ENCODE data around the gene SOCS3.

Gene SOCS3

GRCh38 chr17:78362671-78363070 lies 2.8 kb upstream of the SOCS3 start:
- H3K27me3 ChIP-seq (ENCODE audit: control insufficient read depth, low read length) = peaks cover 91% of the 10 kb centered on the region
- no peaks in the 10 kb centered on the region for H3K9me2 ChIP-seq (replicated peaks; ENCODE audit: control insufficient read depth, low read length)
- no peaks in the 10 kb centered on the region for H3K9me3 ChIP-seq (ENCODE audit: control insufficient read depth, insufficient read depth, low read length)
- H3F3A ChIP-seq (ENCODE audit: control insufficient read depth, insufficient read depth) = no peaks in the 10 kb centered on the region; the same call in 1 of the 2 replicates
- no peak overlapping the region for H3K4me3 ChIP-seq (ENCODE audit: low read length)
- no peak overlapping the region for H3K27ac ChIP-seq (ENCODE audit: low read depth, low read length)
- H3K36me3 ChIP-seq (ENCODE audit: control insufficient read depth, low read length) = no peaks in the 10 kb centered on the region
- no peaks in the 10 kb centered on the region for H3K79me2 ChIP-seq (ENCODE audit: control insufficient read depth, low read length)
- TF ChIP-seq EZH2phosphoT487 (IDR thresholded peaks at IDR 0.05; ENCODE audit: borderline replicate concordance, low read length) = no peak
- no peak for TF ChIP-seq CTCF (IDR thresholded peaks at IDR 0.05; ENCODE audit: low read depth, low read length, poor library complexity, severe bottlenecking)
- peaks cover 19% of the 10 kb centered on the region for H3K4me1 ChIP-seq (ENCODE audit: control insufficient read depth, low read length)
- no peak overlapping the region for H3K4me2 ChIP-seq (ENCODE audit: low read length)
- peaks cover 5% of the 10 kb centered on the region for H4K20me1 ChIP-seq (ENCODE audit: control insufficient read depth, insufficient read depth, low read depth, low read length)

GRCh38 chr17:78362232-78362631 lies 2.4 kb upstream of the SOCS3 start:
- Histone ChIP-seq H3K9me3 (ENCODE audit: control insufficient read depth, insufficient read depth, low read length) (no peaks in the 10 kb centered on the region), H3K4me1 (ENCODE audit: control insufficient read depth, low read length) (peaks cover 23% of the 10 kb centered on the region), H3K4me2 (ENCODE audit: low read length) (no peak overlapping the region), H3F3A (ENCODE audit: control insufficient read depth, insufficient read depth) (no peaks in the 10 kb centered on the region; the same call in 1 of the 2 replicates), H3K4me3 (ENCODE audit: low read length) (no peak overlapping the region), H4K20me1 (ENCODE audit: control insufficient read depth, insufficient read depth, low read depth, low read length) (peaks cover 8% of the 10 kb centered on the region), H3K79me2 (ENCODE audit: control insufficient read depth, low read length) (no peaks in the 10 kb centered on the region), H3K27me3 (ENCODE audit: control insufficient read depth, low read length) (peaks cover 92% of the 10 kb centered on the region), H3K9me2 (replicated peaks; ENCODE audit: control insufficient read depth, low read length) (no peaks in the 10 kb centered on the region), H3K27ac (ENCODE audit: low read depth, low read length) (no peak overlapping the region), H3K36me3 (ENCODE audit: control insufficient read depth, low read length) (no peaks in the 10 kb centered on the region)
- TF ChIP-seq CTCF (IDR thresholded peaks at IDR 0.05; ENCODE audit: low read depth, low read length, poor library complexity, severe bottlenecking) (no peak), EZH2phosphoT487 (IDR thresholded peaks at IDR 0.05; ENCODE audit: borderline replicate concordance, low read length) (no peak)

GRCh38 chr17:78361225-78361701 lies 1.4 kb upstream of the SOCS3 start:
- H3K4me2 ChIP-seq (ENCODE audit: low read length) = no peak overlapping the region
- H4K20me1 ChIP-seq (ENCODE audit: control insufficient read depth, insufficient read depth, low read depth, low read length) = peaks cover 8% of the 10 kb centered on the region
- peaks cover 87% of the 10 kb centered on the region for H3K27me3 ChIP-seq (ENCODE audit: control insufficient read depth, low read length)
- no peaks in the 10 kb centered on the region for H3K9me2 ChIP-seq (replicated peaks; ENCODE audit: control insufficient read depth, low read length)
- no peak for TF ChIP-seq CTCF (IDR thresholded peaks at IDR 0.05; ENCODE audit: low read depth, low read length, poor library complexity, severe bottlenecking)
- TF ChIP-seq EZH2phosphoT487 (IDR thresholded peaks at IDR 0.05; ENCODE audit: borderline replicate concordance, low read length) = no peak
- no peak overlapping the region for H3K27ac ChIP-seq (ENCODE audit: low read depth, low read length)
- no peaks in the 10 kb centered on the region for H3K36me3 ChIP-seq (ENCODE audit: control insufficient read depth, low read length)
- peaks cover 27% of the 10 kb centered on the region for H3K4me1 ChIP-seq (ENCODE audit: control insufficient read depth, low read length)
- no peaks in the 10 kb centered on the region; the same call in 1 of the 2 replicates for H3F3A ChIP-seq (ENCODE audit: control insufficient read depth, insufficient read depth)
- H3K79me2 ChIP-seq (ENCODE audit: control insufficient read depth, low read length) = no peaks in the 10 kb centered on the region
- H3K4me3 ChIP-seq (ENCODE audit: low read length) = no peak overlapping the region
- no peaks in the 10 kb centered on the region for H3K9me3 ChIP-seq (ENCODE audit: control insufficient read depth, insufficient read depth, low read length)

All from DOHH2 (cell line).